ENCODE measurements around the gene HOXD11. TPM values are rescaled to one million over a fixed set of nuclear protein-coding genes. Genes with fewer than 3 reads are reported as not detected.

HOXD11 gene
- total RNA-seq, 1 donor from 2014 or later: not detected

GRCh38 chr2:176152350-176153181, 45.5 kb downstream of the HOXD11 start:
- Histone ChIP-seq H3K36me3 (no peaks in the 10 kb centered on the region), H3K4me3 (no peak overlapping the region), H3K4me1 (no peaks in the 10 kb centered on the region), H3K27me3 (peaks cover 99% of the 10 kb centered on the region), H3K27ac (no peak overlapping the region), H3K9me3 (no peaks in the 10 kb centered on the region)
- no peak for DNase-seq
- no peak for TF ChIP-seq CTCF (IDR thresholded peaks at IDR 0.05)
- no peak for ATAC-seq
- intact Hi-C loops (cut with DNase I): no loop called here

GRCh38 chr2:176154576-176155252, 47.6 kb downstream of the HOXD11 start:
- no peak overlapping the region for H3K27ac ChIP-seq
- peaks cover 4% of the 10 kb centered on the region for H3K4me1 ChIP-seq
- no peaks in the 10 kb centered on the region for H3K36me3 ChIP-seq
- TF ChIP-seq CTCF (IDR thresholded peaks at IDR 0.05): no peak
- intact Hi-C loops (cut with DNase I): no loop called here
- DNase-seq (no peak), ATAC-seq (no peak)
- no peak overlapping the region for H3K4me3 ChIP-seq
- no peaks in the 10 kb centered on the region for H3K9me3 ChIP-seq
- peaks cover 99% of the 10 kb centered on the region for H3K27me3 ChIP-seq

- intact Hi-C loops (cut with DNase I): no loop called here
- no peak overlapping the region for H3K27ac ChIP-seq
- TF ChIP-seq CTCF (IDR thresholded peaks at IDR 0.05): no peak
- no peaks in the 10 kb centered on the region for H3K9me3 ChIP-seq
- H3K36me3 ChIP-seq: no peaks in the 10 kb centered on the region
- no peak overlapping the region for H3K4me3 ChIP-seq
- H3K4me1 ChIP-seq: peaks cover 8% of the 10 kb centered on the region
- ATAC-seq (no peak), DNase-seq (no peak)
- H3K27me3 ChIP-seq: peaks cover 99% of the 10 kb centered on the region
These were observed 48.4 kb downstream of the HOXD11 start for GRCh38 chr2:176155356-176156044.

GRCh38 chr2:176156301-176156806, 49.3 kb downstream of the HOXD11 start:
- no peak overlapping the region for H3K4me3 ChIP-seq
- H3K36me3 ChIP-seq: no peaks in the 10 kb centered on the region

More at GRCh38 chr2:176156301-176156806, 49.3 kb downstream of the HOXD11 start:
- TF ChIP-seq CTCF (IDR thresholded peaks at IDR 0.05): no peak
- DNase-seq: no peak
- no peak for ATAC-seq
- Histone ChIP-seq H3K9me3 (no peaks in the 10 kb centered on the region), H3K27me3 (peaks cover 99% of the 10 kb centered on the region), H3K4me1 (peaks cover 8% of the 10 kb centered on the region), H3K27ac (no peak overlapping the region)
- intact Hi-C loops (cut with DNase I): no loop called here

Data from upper lobe of right lung (tissue), 1 donor.